ENCODE data around the gene CAMK2N2.

Gene CAMK2N2

DNA sequence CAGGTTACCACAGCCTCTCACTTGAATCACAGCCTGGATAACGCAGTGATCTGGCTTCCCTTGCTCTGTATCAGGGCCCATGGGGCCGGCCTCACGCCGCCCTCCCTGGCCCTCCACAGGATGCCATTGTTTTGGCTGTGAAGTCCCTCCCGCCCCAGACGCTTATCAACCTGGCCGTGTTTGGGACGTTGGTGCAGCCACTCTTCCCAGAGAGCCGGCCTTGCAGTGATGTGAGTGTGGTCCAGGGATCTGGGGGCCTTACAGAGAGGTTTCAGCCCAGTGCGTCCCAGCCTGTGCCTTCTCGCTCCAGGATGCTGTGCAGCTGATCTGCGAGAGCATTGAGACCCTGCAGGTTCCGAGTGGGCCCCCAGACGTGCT is 25.3 kb downstream of the CAMK2N2 start:
- Histone ChIP-seq H2AFZ (ENCODE audit: low read length) (no peak overlapping the region), H3F3A (ENCODE audit: insufficient read depth, low read length) (no peaks in the 10 kb centered on the region), H3K27me3 (replicated peaks; ENCODE audit: insufficient read depth, low read length) (peaks cover 45% of the 10 kb centered on the region), H4K20me1 (ENCODE audit: insufficient read depth, low read length) (no peaks in the 10 kb centered on the region), H3K4me2 (ENCODE audit: low read depth, low read length) (no peak overlapping the region), H3K79me2 (ENCODE audit: low read length) (no peaks in the 10 kb centered on the region), H3K4me1 (ENCODE audit: low read length) (no peaks in the 10 kb centered on the region), H3K9ac (ENCODE audit: low read length) (no peak overlapping the region), H3K9me2 (replicated peaks; ENCODE audit: insufficient read depth, low read length) (no peaks in the 10 kb centered on the region), H3K36me3 (replicated peaks; ENCODE audit: insufficient read depth, low read length) (no peaks in the 10 kb centered on the region), H3K27ac (ENCODE audit: low read length) (no peak overlapping the region), H3K4me3 (ENCODE audit: low read length) (no peak overlapping the region), H3K9me3 (replicated peaks; ENCODE audit: insufficient read depth, low read length) (no peaks in the 10 kb centered on the region)
- TF ChIP-seq EZH2 (optimal IDR thresholded peaks at IDR 0.05; ENCODE audit: low read depth, low read length) (no peak), EZH2phosphoT487 (IDR thresholded peaks at IDR 0.05; ENCODE audit: low read length) (no peak)
- TF ChIP-seq, protein P1, sequence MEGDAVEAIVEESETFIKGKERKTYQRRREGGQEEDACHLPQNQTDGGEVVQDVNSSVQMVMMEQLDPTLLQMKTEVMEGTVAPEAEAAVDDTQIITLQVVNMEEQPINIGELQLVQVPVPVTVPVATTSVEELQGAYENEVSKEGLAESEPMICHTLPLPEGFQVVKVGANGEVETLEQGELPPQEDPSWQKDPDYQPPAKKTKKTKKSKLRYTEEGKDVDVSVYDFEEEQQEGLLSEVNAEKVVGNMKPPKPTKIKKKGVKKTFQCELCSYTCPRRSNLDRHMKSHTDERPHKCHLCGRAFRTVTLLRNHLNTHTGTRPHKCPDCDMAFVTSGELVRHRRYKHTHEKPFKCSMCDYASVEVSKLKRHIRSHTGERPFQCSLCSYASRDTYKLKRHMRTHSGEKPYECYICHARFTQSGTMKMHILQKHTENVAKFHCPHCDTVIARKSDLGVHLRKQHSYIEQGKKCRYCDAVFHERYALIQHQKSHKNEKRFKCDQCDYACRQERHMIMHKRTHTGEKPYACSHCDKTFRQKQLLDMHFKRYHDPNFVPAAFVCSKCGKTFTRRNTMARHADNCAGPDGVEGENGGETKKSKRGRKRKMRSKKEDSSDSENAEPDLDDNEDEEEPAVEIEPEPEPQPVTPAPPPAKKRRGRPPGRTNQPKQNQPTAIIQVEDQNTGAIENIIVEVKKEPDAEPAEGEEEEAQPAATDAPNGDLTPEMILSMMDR (IDR thresholded peaks at IDR 0.05; ENCODE audit: low read length), result no peak
- no peak for DNase-seq

GRCh38 chr3:184235381-184236032 is 25.8 kb downstream of the CAMK2N2 start:
- Histone ChIP-seq H3K79me2 (ENCODE audit: low read length) (no peaks in the 10 kb centered on the region), H3K36me3 (replicated peaks; ENCODE audit: insufficient read depth, low read length) (no peaks in the 10 kb centered on the region), H3K27me3 (replicated peaks; ENCODE audit: insufficient read depth, low read length) (peaks cover 48% of the 10 kb centered on the region), H3F3A (ENCODE audit: insufficient read depth, low read length) (no peaks in the 10 kb centered on the region), H3K4me2 (ENCODE audit: low read depth, low read length) (no peak overlapping the region), H3K4me1 (ENCODE audit: low read length) (no peaks in the 10 kb centered on the region), H3K4me3 (ENCODE audit: low read length) (no peak overlapping the region), H3K9me2 (replicated peaks; ENCODE audit: insufficient read depth, low read length) (no peaks in the 10 kb centered on the region), H2AFZ (ENCODE audit: low read length) (no peak overlapping the region), H3K27ac (ENCODE audit: low read length) (no peak overlapping the region), H3K9me3 (replicated peaks; ENCODE audit: insufficient read depth, low read length) (no peaks in the 10 kb centered on the region), H4K20me1 (ENCODE audit: insufficient read depth, low read length) (no peaks in the 10 kb centered on the region), H3K9ac (ENCODE audit: low read length) (no peak overlapping the region)
- no peak for DNase-seq
- TF ChIP-seq EZH2phosphoT487 (IDR thresholded peaks at IDR 0.05; ENCODE audit: low read length) (no peak), EZH2 (optimal IDR thresholded peaks at IDR 0.05; ENCODE audit: low read depth, low read length) (no peak)
- TF ChIP-seq, protein P1 (IDR thresholded peaks at IDR 0.05; ENCODE audit: low read length), result no peak

DNA sequence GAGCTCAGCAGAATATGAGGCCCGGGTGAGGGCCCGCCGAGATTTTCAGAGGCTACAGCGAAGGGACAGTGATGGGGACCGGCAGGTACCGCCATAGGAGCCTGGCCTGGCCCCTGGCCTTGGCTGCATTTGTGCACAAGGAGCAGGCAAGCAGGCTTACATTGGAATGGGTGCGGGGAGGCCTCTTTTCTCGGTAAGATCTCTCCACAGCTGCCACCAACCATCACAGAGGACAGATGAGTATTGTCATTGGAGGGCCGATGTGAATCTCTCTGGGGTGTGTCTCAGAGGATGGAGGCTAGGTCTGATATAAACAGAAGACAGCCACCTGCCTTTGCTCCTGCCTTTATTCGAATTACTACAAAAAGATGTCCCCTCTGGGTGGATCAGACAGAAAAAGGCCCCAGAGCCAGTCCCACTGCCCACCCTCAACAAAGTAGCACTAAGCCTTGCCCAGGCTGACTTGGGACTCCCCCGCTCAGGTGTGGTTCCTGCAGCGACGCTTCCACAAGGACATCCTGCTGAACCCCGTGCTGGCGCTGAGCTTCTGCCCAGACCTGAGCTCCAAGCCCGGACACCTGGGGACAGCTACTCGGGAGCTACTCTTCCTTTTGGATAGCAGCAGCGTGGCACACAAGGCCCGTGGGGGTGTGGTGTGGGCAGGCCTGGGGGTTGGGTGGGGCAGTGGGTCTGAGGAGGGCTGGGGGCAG is 26.5 kb downstream of the CAMK2N2 start:
- Histone ChIP-seq H3K4me1 (ENCODE audit: low read length) (no peaks in the 10 kb centered on the region), H3K27ac (ENCODE audit: low read length) (no peak overlapping the region), H3K79me2 (ENCODE audit: low read length) (no peaks in the 10 kb centered on the region), H4K20me1 (ENCODE audit: insufficient read depth, low read length) (no peaks in the 10 kb centered on the region), H3K4me3 (ENCODE audit: low read length) (no peak overlapping the region), H2AFZ (ENCODE audit: low read length) (no peak overlapping the region), H3K36me3 (replicated peaks; ENCODE audit: insufficient read depth, low read length) (no peaks in the 10 kb centered on the region), H3K27me3 (replicated peaks; ENCODE audit: insufficient read depth, low read length) (peaks cover 55% of the 10 kb centered on the region), H3K9me3 (replicated peaks; ENCODE audit: insufficient read depth, low read length) (no peaks in the 10 kb centered on the region), H3K9me2 (replicated peaks; ENCODE audit: insufficient read depth, low read length) (no peaks in the 10 kb centered on the region), H3K4me2 (ENCODE audit: low read depth, low read length) (no peak overlapping the region), H3K9ac (ENCODE audit: low read length) (no peak overlapping the region), H3F3A (ENCODE audit: insufficient read depth, low read length) (no peaks in the 10 kb centered on the region)
- DNase-seq, result no peak
- TF ChIP-seq EZH2phosphoT487 (IDR thresholded peaks at IDR 0.05; ENCODE audit: low read length) (no peak), EZH2 (optimal IDR thresholded peaks at IDR 0.05; ENCODE audit: low read depth, low read length) (no peak)
- TF ChIP-seq, protein P1 (IDR thresholded peaks at IDR 0.05; ENCODE audit: low read length), result no peak

Data from MM.1S (cell line).